Measurements from ENCODE around the gene SGK1.

DNA sequence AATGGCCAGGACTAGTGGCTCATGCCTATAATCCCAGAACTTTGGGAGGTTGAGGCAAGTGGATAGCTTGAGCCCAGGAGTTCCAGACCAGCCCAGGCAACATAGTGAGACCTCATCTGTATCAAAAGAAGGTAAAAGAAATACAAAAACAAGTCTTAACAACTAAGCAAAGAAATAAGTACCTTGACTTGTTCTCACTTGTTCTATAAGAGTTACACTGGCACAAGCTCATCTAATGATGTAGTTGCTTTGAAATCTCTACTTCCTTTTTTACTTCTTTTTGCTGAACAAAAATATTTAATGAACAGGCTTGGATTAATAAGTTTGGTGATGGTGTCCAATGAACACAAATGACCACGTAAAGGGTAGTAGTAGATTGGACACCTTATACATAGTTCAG, 72.2 kb downstream of the SGK1 start:
- TF ChIP-seq GATA2 (IDR thresholded peaks at IDR 0.05; ENCODE audit: low read depth, low read length) (no peak), GATA3 (IDR thresholded peaks at IDR 0.05; ENCODE audit: low read depth, low read length) (no peak)

All from SH-SY5Y (cell line).